Activated B cell treated with CpG ODN at 0.5 μM for 24 hours (primary cell): ENCODE measurements around the gene NUP214. TPM values are rescaled to one million over a fixed set of nuclear protein-coding genes. Genes with fewer than 3 reads are reported as not detected.

Source experiments
- ATAC-seq: fragments of 200-7000 bp; cut with Tn5 transposase; one replicate; pipeline ENCODE4 v1.10.0; 2021; ENCODE audit warnings: low read depth, mild to moderate bottlenecking, moderate library complexity
- CTCF ChIA-PET: fragments of 350-600 bp; sonication (Branson Sonifier 250); formaldehyde crosslinking; loops from one replicate; lab custom pipeline; 2021; ENCODE audit warnings: antibody characterized with exemption; lab: Charles Lee
- POLR2A ChIA-PET: fragments of 350-600 bp; sonication (Branson Sonifier 250); formaldehyde crosslinking; loops from one replicate; lab custom pipeline; 2021; ENCODE audit warnings: antibody characterized with exemption; lab: Charles Lee
- DNase-seq: peaks from one replicate; pipeline ENCODE4 v3.0.0; 2022
- H3K27ac Mint-ChIP-seq: one replicate; pipeline ENCODE4 v1.8.0; 2020; ENCODE audit warnings: mixed read lengths
- H3K27me3 Mint-ChIP-seq: one replicate; pipeline ENCODE4 v1.8.0; 2021; ENCODE audit warnings: mixed read lengths
- H3K36me3 Mint-ChIP-seq: one replicate; pipeline ENCODE4 v1.8.0; 2021; ENCODE audit warnings: low read depth, mixed read lengths
- H3K4me1 Mint-ChIP-seq: one replicate; pipeline ENCODE4 v1.8.0; 2021; ENCODE audit warnings: mixed read lengths
- H3K4me3 Mint-ChIP-seq: one replicate; pipeline ENCODE4 v1.8.0; 2020; ENCODE audit warnings: mild to moderate bottlenecking, mixed read lengths
- H3K9me3 Mint-ChIP-seq: one replicate; pipeline ENCODE4 v1.8.0; 2020; ENCODE audit warnings: mixed read lengths
- intact Hi-C: fragments of 100-400 bp; cut with micrococcal nuclease; formaldehyde crosslinking; loops from one replicate; pipeline ENCODE4 v1.15.1; 2024
- total RNA-seq: library from RNA; stranded (reverse); gene quantifications from 2 replicates; pipeline ENCODE4 v1.2.3, GENCODE V29; 2022
- TF ChIP-seq, protein P1 (sequence below): fragments of 200-600 bp; IDR thresholded peaks from one replicate; pipeline ENCODE4 v1.8.0; 2022; ENCODE audit warnings: antibody characterized with exemption, mild to moderate bottlenecking

Gene NUP214
- total RNA-seq, 1 donor from 2014 or later, result 90.9 TPM

DNA sequence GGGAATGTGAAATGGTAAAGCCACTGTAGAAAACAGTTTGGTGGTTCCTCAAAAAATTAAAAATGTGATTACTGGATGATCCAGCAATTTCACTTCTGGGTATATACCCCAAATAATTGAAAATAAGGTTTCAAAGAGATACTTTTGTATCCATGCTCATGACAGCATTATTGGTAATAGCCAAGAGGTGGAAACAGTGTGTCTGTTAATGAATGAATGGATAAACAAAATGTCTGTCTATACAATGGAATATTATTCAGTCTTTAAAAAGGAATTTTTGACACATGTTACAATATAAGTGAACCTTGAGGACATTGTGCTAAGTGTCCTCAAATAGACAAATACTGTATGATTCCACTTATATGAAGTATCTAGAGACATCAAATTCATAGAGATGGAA lies 40.1 kb downstream of the NUP214 start:
- Mint-ChIP-seq H3K9me3 (no peaks in the 10 kb centered on the region), H3K4me1 (no peaks in the 10 kb centered on the region), H3K27ac (no peak overlapping the region), H3K4me3 (no peak overlapping the region), H3K27me3 (no peaks in the 10 kb centered on the region), H3K36me3 (peaks cover 71% of the 10 kb centered on the region)
- intact Hi-C loops, result no loop called here
- ChIA-PET POLR2A (no interaction called here), CTCF (interaction anchor here (1.3 kb wide), 1 partner anchor 12 kb away, joined by 4 read pairs; no protein-coding TSS in a partner anchor)
- ATAC-seq, result no peak
- DNase-seq, result no peak
- TF ChIP-seq, protein P1, sequence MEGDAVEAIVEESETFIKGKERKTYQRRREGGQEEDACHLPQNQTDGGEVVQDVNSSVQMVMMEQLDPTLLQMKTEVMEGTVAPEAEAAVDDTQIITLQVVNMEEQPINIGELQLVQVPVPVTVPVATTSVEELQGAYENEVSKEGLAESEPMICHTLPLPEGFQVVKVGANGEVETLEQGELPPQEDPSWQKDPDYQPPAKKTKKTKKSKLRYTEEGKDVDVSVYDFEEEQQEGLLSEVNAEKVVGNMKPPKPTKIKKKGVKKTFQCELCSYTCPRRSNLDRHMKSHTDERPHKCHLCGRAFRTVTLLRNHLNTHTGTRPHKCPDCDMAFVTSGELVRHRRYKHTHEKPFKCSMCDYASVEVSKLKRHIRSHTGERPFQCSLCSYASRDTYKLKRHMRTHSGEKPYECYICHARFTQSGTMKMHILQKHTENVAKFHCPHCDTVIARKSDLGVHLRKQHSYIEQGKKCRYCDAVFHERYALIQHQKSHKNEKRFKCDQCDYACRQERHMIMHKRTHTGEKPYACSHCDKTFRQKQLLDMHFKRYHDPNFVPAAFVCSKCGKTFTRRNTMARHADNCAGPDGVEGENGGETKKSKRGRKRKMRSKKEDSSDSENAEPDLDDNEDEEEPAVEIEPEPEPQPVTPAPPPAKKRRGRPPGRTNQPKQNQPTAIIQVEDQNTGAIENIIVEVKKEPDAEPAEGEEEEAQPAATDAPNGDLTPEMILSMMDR, result no peak

DNA sequence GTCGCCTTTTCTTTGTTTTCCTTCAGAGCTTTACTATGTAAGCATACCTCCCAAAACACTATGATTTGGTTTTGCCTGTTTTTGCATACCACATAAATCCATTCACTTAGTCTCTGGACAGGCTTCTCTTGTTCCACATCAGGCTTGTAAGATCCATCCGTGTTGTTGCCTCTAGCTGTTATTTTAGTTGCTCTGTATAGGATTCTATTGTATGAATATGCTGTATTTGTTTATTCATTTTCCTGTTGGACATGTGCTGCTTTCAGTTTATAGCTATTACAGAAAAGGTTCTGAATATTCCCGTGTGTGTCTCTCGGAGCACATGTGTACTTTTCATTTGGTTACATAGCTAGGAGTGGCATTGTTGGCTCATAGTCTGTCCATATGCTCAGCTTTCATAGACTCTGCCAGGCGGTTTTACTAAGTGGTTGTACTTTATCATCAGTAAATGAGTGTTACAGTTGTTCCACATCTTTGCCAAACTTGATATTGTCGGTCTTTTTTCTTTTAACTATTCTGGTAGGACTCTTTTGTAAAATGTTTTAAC lies 41.8 kb downstream of the NUP214 start:
- H3K4me3 Mint-ChIP-seq, result no peak overlapping the region
- TF ChIP-seq, protein P1, result no peak
- intact Hi-C loops, result no loop called here
- ChIA-PET POLR2A (no interaction called here), CTCF (interaction anchor here (1.0 kb wide), 1 partner anchor 169 kb away, joined by 3 read pairs; no protein-coding TSS in a partner anchor)
- peaks cover 65% of the 10 kb centered on the region for H3K36me3 Mint-ChIP-seq
- no peaks in the 10 kb centered on the region for H3K4me1 Mint-ChIP-seq
- no peak overlapping the region for H3K27ac Mint-ChIP-seq
- DNase-seq, result no peak
- no peak for ATAC-seq
- no peaks in the 10 kb centered on the region for H3K9me3 Mint-ChIP-seq
- no peaks in the 10 kb centered on the region for H3K27me3 Mint-ChIP-seq

DNA sequence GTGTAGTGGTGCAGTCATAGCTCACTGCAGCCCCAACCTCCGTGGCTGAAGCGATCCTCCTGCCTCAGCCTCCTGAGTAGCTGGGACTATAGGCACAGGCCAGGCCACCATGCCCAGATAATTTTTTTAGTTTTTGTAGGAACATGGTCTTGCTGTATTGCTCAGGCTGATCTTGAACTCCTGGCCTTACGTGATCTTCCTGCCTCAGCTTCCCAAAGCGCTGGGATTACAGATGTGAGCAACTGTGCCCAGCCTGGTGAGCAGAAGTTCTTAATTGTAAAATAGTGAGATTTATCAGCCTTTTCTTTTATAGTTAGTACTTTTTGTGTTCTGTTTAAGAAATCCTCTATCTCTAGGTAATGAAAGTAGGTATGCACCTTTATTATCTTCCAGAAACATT lies 42.5 kb downstream of the NUP214 start:
- H3K27ac Mint-ChIP-seq, result no peak overlapping the region
- TF ChIP-seq, protein P1, result no peak
- ATAC-seq (no peak), DNase-seq (no peak)
- H3K4me3 Mint-ChIP-seq, result no peak overlapping the region
- H3K27me3 Mint-ChIP-seq, result no peaks in the 10 kb centered on the region
- ChIA-PET CTCF (interaction anchor here (1.3 kb wide), 1 partner anchor 169 kb away, joined by 4 read pairs; no protein-coding TSS in a partner anchor), POLR2A (no interaction called here)
- H3K9me3 Mint-ChIP-seq, result no peaks in the 10 kb centered on the region
- peaks cover 64% of the 10 kb centered on the region for H3K36me3 Mint-ChIP-seq
- no peaks in the 10 kb centered on the region for H3K4me1 Mint-ChIP-seq
- intact Hi-C loops, result no loop called here

DNA sequence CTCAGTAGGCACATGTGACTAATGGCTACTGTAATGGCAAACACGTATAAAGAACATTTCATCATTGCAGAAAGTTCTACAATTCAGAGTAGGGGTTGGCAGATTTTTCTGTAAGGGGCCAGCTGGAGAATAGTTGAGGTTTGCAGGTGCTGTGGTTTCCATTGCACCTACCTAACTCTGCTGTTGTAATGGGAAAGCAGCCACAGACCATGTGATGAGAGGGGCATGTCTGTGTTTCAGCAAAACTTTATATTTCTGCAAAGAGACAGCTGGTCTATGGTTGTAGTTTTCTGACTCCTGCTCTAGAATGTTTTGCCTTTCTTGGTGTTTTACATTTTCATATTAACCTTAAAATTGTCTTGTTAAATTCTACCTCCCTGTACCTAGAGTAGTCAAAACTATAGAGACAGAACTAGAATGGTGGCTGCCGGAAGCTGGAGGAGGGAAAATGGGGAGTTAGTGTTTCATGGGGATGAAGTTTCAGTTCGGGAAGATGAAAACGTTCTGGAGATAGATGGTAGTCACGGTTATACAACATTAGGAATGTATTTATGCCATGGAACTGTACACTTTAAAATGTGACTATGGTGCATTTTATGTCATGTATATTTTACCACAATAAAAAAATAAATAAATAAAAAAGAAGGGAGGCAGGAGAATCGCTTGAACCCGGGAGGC lies 44.3 kb downstream of the NUP214 start:
- H3K4me3 Mint-ChIP-seq, result no peak overlapping the region
- H3K36me3 Mint-ChIP-seq, result peaks cover 56% of the 10 kb centered on the region

DNA sequence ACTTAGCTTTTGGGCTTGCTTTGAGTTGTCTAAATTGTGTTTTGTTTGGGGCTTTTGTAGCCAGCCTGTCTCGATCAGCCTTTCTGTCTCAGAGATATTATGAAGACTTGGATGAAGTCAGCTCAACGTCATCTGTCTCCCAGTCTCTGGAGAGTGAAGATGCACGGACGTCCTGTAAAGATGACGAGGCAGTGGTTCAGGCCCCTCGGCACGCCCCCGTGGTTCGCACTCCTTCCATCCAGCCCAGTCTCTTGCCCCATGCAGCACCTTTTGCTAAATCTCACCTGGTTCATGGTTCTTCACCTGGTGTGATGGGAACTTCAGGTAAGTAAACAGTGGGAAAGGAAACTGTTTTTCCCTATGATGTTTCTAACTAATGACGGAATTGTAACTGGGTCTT lies 48.6 kb downstream of the NUP214 start:
- no peaks in the 10 kb centered on the region for H3K9me3 Mint-ChIP-seq
- CTCF ChIA-PET, result no interaction called here
- H3K27ac Mint-ChIP-seq, result no peak overlapping the region
- intact Hi-C loops, result no loop called here
- peaks cover 18% of the 10 kb centered on the region for H3K4me1 Mint-ChIP-seq
- TF ChIP-seq, protein P1, result no peak
- DNase-seq (no peak), ATAC-seq (no peak)
- no peak overlapping the region for H3K4me3 Mint-ChIP-seq
- H3K27me3 Mint-ChIP-seq, result no peaks in the 10 kb centered on the region
- peaks cover 68% of the 10 kb centered on the region for H3K36me3 Mint-ChIP-seq
- POLR2A ChIA-PET, result no interaction called here

More for the DNA sequence above, 44.3 kb downstream of the NUP214 start:
- CTCF ChIA-PET, result no interaction called here
- Mint-ChIP-seq H3K4me1 (no peaks in the 10 kb centered on the region), H3K27ac (no peak overlapping the region), H3K27me3 (no peaks in the 10 kb centered on the region), H3K9me3 (no peaks in the 10 kb centered on the region)
- DNase-seq (no peak), ATAC-seq (no peak)
- POLR2A ChIA-PET, result no interaction called here
- TF ChIP-seq, protein P1, result no peak
- intact Hi-C loops, result no loop called here
